ENCODE measurements around the gene MGAT4A.

Gene MGAT4A

DNA sequence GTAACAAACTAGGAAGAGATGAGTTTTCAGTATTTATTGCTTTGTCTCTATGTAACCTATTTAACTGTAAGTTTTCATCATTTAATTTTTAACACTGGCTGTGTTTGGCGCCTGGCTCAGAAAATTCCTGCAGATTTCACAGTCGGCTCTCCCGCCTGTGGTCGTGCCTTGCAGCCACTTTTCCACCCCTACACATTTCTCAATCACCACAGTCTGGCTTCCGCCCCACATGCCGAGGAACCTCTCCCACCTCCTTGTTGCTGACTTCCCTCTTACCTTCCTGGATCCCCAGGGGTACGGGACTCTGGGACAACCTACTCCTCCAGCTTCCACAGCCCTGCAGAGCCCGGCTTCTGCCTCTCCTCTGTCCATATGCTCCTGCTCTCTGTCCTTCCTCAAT lies 41.6 kb upstream of the MGAT4A start:
- no peak overlapping the region for H3K4me3 ChIP-seq (ENCODE audit: severe bottlenecking)
- no peak for DNase-seq (ENCODE audit: low spot score)
- TF ChIP-seq, protein P1, sequence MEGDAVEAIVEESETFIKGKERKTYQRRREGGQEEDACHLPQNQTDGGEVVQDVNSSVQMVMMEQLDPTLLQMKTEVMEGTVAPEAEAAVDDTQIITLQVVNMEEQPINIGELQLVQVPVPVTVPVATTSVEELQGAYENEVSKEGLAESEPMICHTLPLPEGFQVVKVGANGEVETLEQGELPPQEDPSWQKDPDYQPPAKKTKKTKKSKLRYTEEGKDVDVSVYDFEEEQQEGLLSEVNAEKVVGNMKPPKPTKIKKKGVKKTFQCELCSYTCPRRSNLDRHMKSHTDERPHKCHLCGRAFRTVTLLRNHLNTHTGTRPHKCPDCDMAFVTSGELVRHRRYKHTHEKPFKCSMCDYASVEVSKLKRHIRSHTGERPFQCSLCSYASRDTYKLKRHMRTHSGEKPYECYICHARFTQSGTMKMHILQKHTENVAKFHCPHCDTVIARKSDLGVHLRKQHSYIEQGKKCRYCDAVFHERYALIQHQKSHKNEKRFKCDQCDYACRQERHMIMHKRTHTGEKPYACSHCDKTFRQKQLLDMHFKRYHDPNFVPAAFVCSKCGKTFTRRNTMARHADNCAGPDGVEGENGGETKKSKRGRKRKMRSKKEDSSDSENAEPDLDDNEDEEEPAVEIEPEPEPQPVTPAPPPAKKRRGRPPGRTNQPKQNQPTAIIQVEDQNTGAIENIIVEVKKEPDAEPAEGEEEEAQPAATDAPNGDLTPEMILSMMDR (IDR thresholded peaks at IDR 0.05; ENCODE audit: poor library complexity, severe bottlenecking), result no peak
- H3K4me1 ChIP-seq (ENCODE audit: insufficient read depth, poor library complexity, severe bottlenecking), result peaks cover 5% of the 10 kb centered on the region
- H3K9me3 ChIP-seq (ENCODE audit: severe bottlenecking), result no peaks in the 10 kb centered on the region
- no peaks in the 10 kb centered on the region for H3K27me3 ChIP-seq (ENCODE audit: insufficient read depth, poor library complexity, severe bottlenecking)
- ATAC-seq (ENCODE audit: low read depth), result no peak
- H3K27ac ChIP-seq (ENCODE audit: poor library complexity, severe bottlenecking), result no peak overlapping the region
- H3K36me3 ChIP-seq (ENCODE audit: low read depth), result no peaks in the 10 kb centered on the region

DNA sequence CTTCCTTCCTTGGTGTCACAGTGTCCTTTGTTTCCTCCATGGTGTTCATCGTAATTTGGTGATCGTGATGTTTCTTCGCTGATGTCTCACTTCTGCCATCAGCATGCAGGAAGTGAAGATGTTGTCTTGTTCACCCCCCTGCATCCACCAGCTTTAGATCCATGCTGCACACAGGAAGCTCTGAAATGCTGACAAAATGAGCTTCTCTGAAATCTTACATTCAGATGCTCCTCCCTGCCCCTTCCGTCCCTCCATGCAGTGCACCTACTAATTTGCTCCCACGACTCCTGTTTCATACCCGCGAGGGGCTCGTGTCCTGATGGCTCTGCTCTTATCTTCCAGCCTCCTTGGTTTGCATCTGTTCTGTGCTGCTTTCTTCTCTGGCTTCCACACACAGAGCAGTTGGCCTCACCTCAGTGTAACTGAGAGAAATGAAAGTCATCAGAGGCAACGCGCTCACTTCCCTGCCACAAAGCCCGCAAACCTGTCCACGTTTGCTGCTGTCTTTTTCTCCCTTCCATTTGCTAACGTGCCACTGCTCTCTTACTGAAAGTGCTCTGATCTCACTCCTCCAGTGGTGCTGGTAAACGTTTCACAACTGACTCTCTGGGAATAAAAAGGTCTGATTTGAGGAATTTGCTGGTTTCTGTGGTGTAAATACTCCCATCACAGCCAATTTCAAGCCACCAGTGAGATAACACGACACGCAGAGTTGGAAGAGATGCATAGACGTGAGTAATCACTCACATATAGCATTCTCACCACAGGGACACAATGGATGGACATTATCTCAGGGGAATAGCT lies 41.0 kb upstream of the MGAT4A start:
- H3K27me3 ChIP-seq (ENCODE audit: insufficient read depth, poor library complexity, severe bottlenecking), result no peaks in the 10 kb centered on the region
- H3K9me3 ChIP-seq (ENCODE audit: severe bottlenecking), result no peaks in the 10 kb centered on the region
- no peak overlapping the region for H3K4me3 ChIP-seq (ENCODE audit: severe bottlenecking)
- TF ChIP-seq, protein P1 (IDR thresholded peaks at IDR 0.05; ENCODE audit: poor library complexity, severe bottlenecking), result no peak
- ATAC-seq (ENCODE audit: low read depth) (no peak), DNase-seq (ENCODE audit: low spot score) (no peak)
- no peak overlapping the region for H3K27ac ChIP-seq (ENCODE audit: poor library complexity, severe bottlenecking)
- H3K4me1 ChIP-seq (ENCODE audit: insufficient read depth, poor library complexity, severe bottlenecking), result peaks cover 5% of the 10 kb centered on the region
- H3K36me3 ChIP-seq (ENCODE audit: low read depth), result no peaks in the 10 kb centered on the region

DNA sequence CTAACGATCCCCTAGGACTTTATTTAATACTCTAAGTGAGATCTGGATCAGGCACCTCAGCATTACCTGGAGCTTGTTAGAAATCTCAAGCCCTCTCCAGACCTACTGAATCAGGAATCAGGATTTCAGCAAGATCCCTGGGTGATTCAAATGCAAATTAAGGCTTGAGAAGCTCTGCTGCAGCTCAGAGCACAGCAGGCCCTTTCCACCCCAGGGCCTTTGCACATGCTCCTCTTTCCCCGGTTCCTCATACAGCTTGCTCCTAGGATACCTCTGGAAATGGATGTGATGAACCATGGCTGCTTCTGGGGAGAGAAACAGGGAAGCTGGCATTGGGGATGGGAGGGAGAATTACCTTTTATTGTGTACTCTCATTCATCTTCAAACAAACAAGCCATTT lies 40.3 kb upstream of the MGAT4A start:
- Histone ChIP-seq H3K36me3 (ENCODE audit: low read depth) (no peaks in the 10 kb centered on the region), H3K27ac (ENCODE audit: poor library complexity, severe bottlenecking) (no peak overlapping the region), H3K9me3 (ENCODE audit: severe bottlenecking) (no peaks in the 10 kb centered on the region), H3K27me3 (ENCODE audit: insufficient read depth, poor library complexity, severe bottlenecking) (no peaks in the 10 kb centered on the region), H3K4me1 (ENCODE audit: insufficient read depth, poor library complexity, severe bottlenecking) (peaks cover 5% of the 10 kb centered on the region), H3K4me3 (ENCODE audit: severe bottlenecking) (no peak overlapping the region)
- TF ChIP-seq, protein P1 (IDR thresholded peaks at IDR 0.05; ENCODE audit: poor library complexity, severe bottlenecking), result no peak
- DNase-seq (ENCODE audit: low spot score) (no peak), ATAC-seq (ENCODE audit: low read depth) (no peak)

DNA sequence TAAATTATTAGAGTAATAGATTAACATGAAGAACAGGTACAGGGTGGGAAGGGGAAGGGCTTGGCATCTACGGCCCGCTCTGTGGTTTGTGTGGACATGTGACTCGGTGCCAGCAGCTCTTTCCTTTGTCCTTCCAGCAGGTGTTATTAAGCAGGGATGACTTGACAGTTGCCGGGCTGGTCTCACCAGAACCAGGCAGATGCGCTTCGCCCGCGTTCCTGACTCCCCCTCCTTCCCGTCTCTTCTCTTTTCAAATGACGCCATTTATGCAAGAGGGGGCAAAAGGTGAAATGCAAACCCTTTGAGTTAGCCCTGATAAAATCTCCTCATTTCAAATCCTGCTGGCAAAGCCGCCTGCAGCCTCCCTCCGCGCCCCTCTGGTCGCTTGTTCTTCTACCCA lies 38.9 kb upstream of the MGAT4A start:
- Histone ChIP-seq H3K4me3 (ENCODE audit: severe bottlenecking) (no peak overlapping the region), H3K27me3 (ENCODE audit: insufficient read depth, poor library complexity, severe bottlenecking) (no peaks in the 10 kb centered on the region), H3K4me1 (ENCODE audit: insufficient read depth, poor library complexity, severe bottlenecking) (peaks cover 5% of the 10 kb centered on the region), H3K9me3 (ENCODE audit: severe bottlenecking) (no peaks in the 10 kb centered on the region), H3K36me3 (ENCODE audit: low read depth) (no peaks in the 10 kb centered on the region), H3K27ac (ENCODE audit: poor library complexity, severe bottlenecking) (no peak overlapping the region)
- no peak for ATAC-seq (ENCODE audit: low read depth)
- DNase-seq (ENCODE audit: low spot score), result no peak
- TF ChIP-seq, protein P1 (IDR thresholded peaks at IDR 0.05; ENCODE audit: poor library complexity, severe bottlenecking), result no peak

DNA sequence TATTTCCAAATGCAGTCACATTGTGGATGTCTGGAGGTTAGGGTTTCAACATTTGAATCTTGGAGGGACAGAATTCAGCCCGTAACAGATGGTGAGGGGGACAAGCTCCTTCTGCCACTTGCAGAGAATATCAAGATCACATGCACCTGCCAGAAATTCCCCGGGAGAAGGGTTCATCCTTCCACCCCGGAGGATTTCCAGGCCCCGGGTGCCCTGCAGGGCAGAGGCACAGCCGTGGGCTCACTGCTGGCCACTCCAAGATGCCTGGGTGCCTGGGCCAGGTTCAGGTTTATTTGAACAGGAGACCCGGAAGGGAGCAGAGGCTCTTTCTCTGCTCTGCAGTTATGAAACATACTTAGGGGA lies 38.2 kb upstream of the MGAT4A start:
- DNase-seq (ENCODE audit: low spot score) (no peak), ATAC-seq (ENCODE audit: low read depth) (no peak)
- H3K9me3 ChIP-seq (ENCODE audit: severe bottlenecking), result no peaks in the 10 kb centered on the region
- no peaks in the 10 kb centered on the region for H3K27me3 ChIP-seq (ENCODE audit: insufficient read depth, poor library complexity, severe bottlenecking)
- H3K4me1 ChIP-seq (ENCODE audit: insufficient read depth, poor library complexity, severe bottlenecking), result peaks cover 5% of the 10 kb centered on the region
- TF ChIP-seq, protein P1 (IDR thresholded peaks at IDR 0.05; ENCODE audit: poor library complexity, severe bottlenecking), result no peak
- no peak overlapping the region for H3K27ac ChIP-seq (ENCODE audit: poor library complexity, severe bottlenecking)
- H3K4me3 ChIP-seq (ENCODE audit: severe bottlenecking), result no peak overlapping the region
- no peaks in the 10 kb centered on the region for H3K36me3 ChIP-seq (ENCODE audit: low read depth)

All from RWPE2 (cell line).